ENCODE data around the gene ADH1C. TPM values are rescaled to one million over a fixed set of nuclear protein-coding genes. Genes with fewer than 3 reads are reported as not detected.

The ADH1C gene
- total and polyA plus RNA-seq, 9 of the 15 experiments (the other 6 are each of a cell fraction or from before 2014, with no cell fraction given): 0.40 TPM; not detected in 8

DNA sequence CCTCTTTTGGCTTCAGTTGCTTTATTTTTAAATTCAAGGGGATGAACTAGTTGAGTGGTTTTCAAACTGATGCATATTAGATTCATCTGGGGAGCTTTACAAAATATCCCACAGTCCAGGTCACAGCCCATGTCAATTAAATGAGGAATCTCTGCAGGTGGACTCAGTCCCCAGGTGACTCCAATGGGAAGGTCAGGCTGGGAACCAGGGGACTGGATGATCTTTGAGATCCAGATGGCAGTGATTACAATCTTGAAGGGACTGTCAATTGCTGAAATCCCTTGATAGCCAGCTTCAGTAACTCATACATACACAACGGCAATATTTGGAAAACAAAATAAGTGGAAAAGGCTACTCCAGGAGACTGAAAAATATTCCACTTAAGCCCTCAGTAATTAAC lies 38.3 kb downstream of the ADH1C start:
- Histone ChIP-seq H3K4me2 (ENCODE audit: insufficient read depth, low read length) (no peak overlapping the region), H3K36me3 (ENCODE audit: control insufficient read depth, insufficient read depth, low read length) (no peaks in the 10 kb centered on the region), H3K4me3 (no peak overlapping the region), H2AFZ (ENCODE audit: low read depth, low read length) (no peak overlapping the region), H3K9ac (ENCODE audit: insufficient read depth in 1 of 2, low read depth in 2 of 2, low read length in 2 of 2) (no peak overlapping the region), H3K27me3 (ENCODE audit: control insufficient read depth in 2 of 2, insufficient read depth in 2 of 2, low read length in 2 of 2) (no peaks in the 10 kb centered on the region), H3K9me3 (replicated peaks; ENCODE audit: control insufficient read depth, insufficient read depth, low read depth, low read length) (no peaks in the 10 kb centered on the region), H3K4me1 (replicated peaks in 1 of 2; ENCODE audit: control insufficient read depth in 2 of 2, insufficient read depth in 2 of 2, low read length in 2 of 2) (no peaks in the 10 kb centered on the region), H3K9me1 (ENCODE audit: control insufficient read depth, insufficient read depth, low read length) (no peaks in the 10 kb centered on the region), H4K20me1 (replicated peaks; ENCODE audit: control insufficient read depth, insufficient read depth, low read length) (no peaks in the 10 kb centered on the region), H3K27ac (ENCODE audit: extremely low read depth, low read depth, low read length) (no peak overlapping the region), H3K79me2 (ENCODE audit: control insufficient read depth, insufficient read depth, low read length) (no peaks in the 10 kb centered on the region)
- FAIRE-seq: no peak
- no peak for DNase-seq (ENCODE audit: extremely low read depth in 1 of 4, low spot score in 3 of 4)
- no TSS peak for BruUV-seq (replicated peaks)
- ChIA-PET CTCF (ENCODE audit: low intra/inter-chr PET ratio) (no interaction called here), POLR2A (no interaction called here)
- in situ Hi-C loops (cut with MboI): no loop called here
- intact Hi-C loops (cut with micrococcal nuclease): no loop called here
- ATAC-seq: no peak
- 0% methylated on average over 1 of the region's 1 CpG for WGBS (ENCODE audit: insufficient coverage, low coverage, missing lambda C conversion rate)
- TF ChIP-seq MAZ (CRISPR knock-in tag; conservative IDR thresholded peaks at IDR 0.05 in 1 of 2, IDR thresholded peaks at IDR 0.05 in 1 of 2) (no peak), FOXK1 (CRISPR knock-in tag; IDR thresholded peaks at IDR 0.05; ENCODE audit: borderline replicate concordance) (no peak), KLF6 (CRISPR knock-in tag; IDR thresholded peaks at IDR 0.05; ENCODE audit: borderline replicate concordance) (no peak), ARHGAP35 (IDR thresholded peaks at IDR 0.05; ENCODE audit: partially characterized antibody) (no peak), GTF3C2 (IDR thresholded peaks at IDR 0.05; ENCODE audit: borderline replicate concordance, extremely low read depth, insufficient read length) (no peak), NUFIP1 (IDR thresholded peaks at IDR 0.05; ENCODE audit: partially characterized antibody) (no peak), ZNF57 (CRISPR knock-in tag; IDR thresholded peaks at IDR 0.05) (no peak), RAD51 (IDR thresholded peaks at IDR 0.05; ENCODE audit: borderline replicate concordance, low read depth) (no peak)
- TF ChIP-seq, protein P1, sequence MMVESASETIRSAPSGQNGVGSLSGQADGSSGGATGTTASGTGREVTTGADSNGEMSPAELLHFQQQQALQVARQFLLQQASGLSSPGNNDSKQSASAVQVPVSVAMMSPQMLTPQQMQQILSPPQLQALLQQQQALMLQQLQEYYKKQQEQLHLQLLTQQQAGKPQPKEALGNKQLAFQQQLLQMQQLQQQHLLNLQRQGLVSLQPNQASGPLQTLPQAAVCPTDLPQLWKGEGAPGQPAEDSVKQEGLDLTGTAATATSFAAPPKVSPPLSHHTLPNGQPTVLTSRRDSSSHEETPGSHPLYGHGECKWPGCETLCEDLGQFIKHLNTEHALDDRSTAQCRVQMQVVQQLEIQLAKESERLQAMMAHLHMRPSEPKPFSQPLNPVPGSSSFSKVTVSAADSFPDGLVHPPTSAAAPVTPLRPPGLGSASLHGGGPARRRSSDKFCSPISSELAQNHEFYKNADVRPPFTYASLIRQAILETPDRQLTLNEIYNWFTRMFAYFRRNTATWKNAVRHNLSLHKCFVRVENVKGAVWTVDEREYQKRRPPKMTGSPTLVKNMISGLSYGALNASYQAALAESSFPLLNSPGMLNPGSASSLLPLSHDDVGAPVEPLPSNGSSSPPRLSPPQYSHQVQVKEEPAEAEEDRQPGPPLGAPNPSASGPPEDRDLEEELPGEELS (CRISPR knock-in tag; IDR thresholded peaks at IDR 0.05; ENCODE audit: borderline replicate concordance): no peak
